B cell (primary cell): Measurements from ENCODE around the gene KLK10.

Experiments used
- CTCF ChIP-seq: fragments of 200-600 bp; IDR thresholded peaks from one replicate; pipeline ENCODE4 v1.8.0; 2022; ENCODE audit warnings: antibody characterized with exemption, mild to moderate bottlenecking
- EZH2 ChIP-seq: IDR thresholded peaks from 2 replicates; pipeline ENCODE4 v1.6.1; 2012; ENCODE audit warnings: borderline replicate concordance, low read depth, mild to moderate bottlenecking, moderate library complexity, low read length; ENCODE audit not compliant: insufficient read depth, poor library complexity, severe bottlenecking

- TF ChIP-seq CTCF: no peak
- no peak for TF ChIP-seq EZH2
These were observed 10.2 kb downstream of the KLK10 start for GRCh38 chr19:51009061-51009891.
